ENCODE measurements around the gene CTRB1. TPM values are rescaled to one million over a fixed set of nuclear protein-coding genes. Genes with fewer than 3 reads are reported as not detected.

The CTRB1 gene
- total and polyA plus RNA-seq, 2 of the 13 experiments (the other 11 are each of a cell fraction or from before 2014, with no cell fraction given): not detected

DNA sequence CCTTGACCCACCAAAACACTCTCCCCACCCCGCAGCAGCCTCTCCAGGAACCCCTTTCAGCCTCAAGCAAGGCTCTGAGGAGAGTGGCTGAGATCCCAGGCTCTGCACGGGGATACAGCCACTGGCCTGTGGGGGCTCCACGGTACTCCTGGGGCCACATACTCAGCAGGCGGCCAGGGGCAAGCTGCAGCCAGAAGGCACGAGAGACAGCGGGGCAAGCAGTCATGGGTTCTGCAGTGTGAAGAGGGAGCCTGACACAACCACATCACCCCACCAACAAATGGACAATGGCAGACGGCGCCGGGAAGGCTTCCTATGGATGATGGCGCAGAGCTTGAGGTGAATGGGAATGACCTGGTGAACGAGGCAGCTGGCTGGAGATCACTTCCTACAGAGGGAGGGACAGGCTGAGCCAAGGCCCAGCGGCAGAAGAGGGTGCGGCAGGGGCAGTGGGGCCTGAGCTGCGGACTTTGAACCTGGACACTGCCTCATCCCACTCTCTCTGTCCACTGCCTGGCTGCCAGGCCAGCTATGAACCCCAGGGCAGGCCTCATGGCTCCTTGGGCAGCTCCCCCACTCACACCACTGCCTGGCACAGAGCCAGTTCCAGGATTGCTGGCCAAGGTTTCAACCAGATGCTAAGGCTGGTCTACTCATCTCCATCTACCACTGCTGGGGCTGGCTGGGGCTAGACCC, 43.5 kb downstream of the CTRB1 start (continued):
- TF ChIP-seq CBFB (CRISPR knock-in tag; IDR thresholded peaks at IDR 0.05) (no peak), ZNF607 (CRISPR knock-in tag; IDR thresholded peaks at IDR 0.05; ENCODE audit: borderline replicate concordance) (no peak), ZNF770 (CRISPR knock-in tag; IDR thresholded peaks at IDR 0.05) (no peak), ZNF350 (CRISPR knock-in tag; IDR thresholded peaks at IDR 0.05; ENCODE audit: borderline replicate concordance, low read depth) (peak; percentile 73), ATRX (CRISPR knock-in tag; IDR thresholded peaks at IDR 0.05; ENCODE audit: borderline replicate concordance) (no peak), ZGPAT (CRISPR knock-in tag; IDR thresholded peaks at IDR 0.05) (peak; percentile 82), ZNF329 (CRISPR knock-in tag; IDR thresholded peaks at IDR 0.05; ENCODE audit: low read depth) (no peak), E2F1 (CRISPR knock-in tag; IDR thresholded peaks at IDR 0.05) (no peak), HBP1 (CRISPR knock-in tag; IDR thresholded peaks at IDR 0.05; ENCODE audit: low read depth) (peak; percentile 92; the same call in 1 of the 2 replicates), ZNF672 (CRISPR knock-in tag; IDR thresholded peaks at IDR 0.05) (no peak), ZBTB8A (CRISPR knock-in tag; IDR thresholded peaks at IDR 0.05; ENCODE audit: borderline replicate concordance, low read depth) (no peak), ATF1 (CRISPR knock-in tag; IDR thresholded peaks at IDR 0.05) (no peak), SETDB1 (CRISPR knock-in tag; IDR thresholded peaks at IDR 0.05; ENCODE audit: borderline replicate concordance) (no peak), WIZ (CRISPR knock-in tag; IDR thresholded peaks at IDR 0.05) (0 out of 2 replicates have a peak, but pooled peaks have one; percentile 28)
- TF ChIP-seq, protein P1, sequence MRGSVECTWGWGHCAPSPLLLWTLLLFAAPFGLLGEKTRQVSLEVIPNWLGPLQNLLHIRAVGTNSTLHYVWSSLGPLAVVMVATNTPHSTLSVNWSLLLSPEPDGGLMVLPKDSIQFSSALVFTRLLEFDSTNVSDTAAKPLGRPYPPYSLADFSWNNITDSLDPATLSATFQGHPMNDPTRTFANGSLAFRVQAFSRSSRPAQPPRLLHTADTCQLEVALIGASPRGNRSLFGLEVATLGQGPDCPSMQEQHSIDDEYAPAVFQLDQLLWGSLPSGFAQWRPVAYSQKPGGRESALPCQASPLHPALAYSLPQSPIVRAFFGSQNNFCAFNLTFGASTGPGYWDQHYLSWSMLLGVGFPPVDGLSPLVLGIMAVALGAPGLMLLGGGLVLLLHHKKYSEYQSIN (CRISPR knock-in tag; IDR thresholded peaks at IDR 0.05; ENCODE audit: borderline replicate concordance): no peak
- TF ChIP-seq, protein P2, sequence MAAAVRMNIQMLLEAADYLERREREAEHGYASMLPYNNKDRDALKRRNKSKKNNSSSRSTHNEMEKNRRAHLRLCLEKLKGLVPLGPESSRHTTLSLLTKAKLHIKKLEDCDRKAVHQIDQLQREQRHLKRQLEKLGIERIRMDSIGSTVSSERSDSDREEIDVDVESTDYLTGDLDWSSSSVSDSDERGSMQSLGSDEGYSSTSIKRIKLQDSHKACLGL (CRISPR knock-in tag; IDR thresholded peaks at IDR 0.05): peak; percentile 50; the same call in 1 of the 2 replicates
- TF ChIP-seq, protein P3, sequence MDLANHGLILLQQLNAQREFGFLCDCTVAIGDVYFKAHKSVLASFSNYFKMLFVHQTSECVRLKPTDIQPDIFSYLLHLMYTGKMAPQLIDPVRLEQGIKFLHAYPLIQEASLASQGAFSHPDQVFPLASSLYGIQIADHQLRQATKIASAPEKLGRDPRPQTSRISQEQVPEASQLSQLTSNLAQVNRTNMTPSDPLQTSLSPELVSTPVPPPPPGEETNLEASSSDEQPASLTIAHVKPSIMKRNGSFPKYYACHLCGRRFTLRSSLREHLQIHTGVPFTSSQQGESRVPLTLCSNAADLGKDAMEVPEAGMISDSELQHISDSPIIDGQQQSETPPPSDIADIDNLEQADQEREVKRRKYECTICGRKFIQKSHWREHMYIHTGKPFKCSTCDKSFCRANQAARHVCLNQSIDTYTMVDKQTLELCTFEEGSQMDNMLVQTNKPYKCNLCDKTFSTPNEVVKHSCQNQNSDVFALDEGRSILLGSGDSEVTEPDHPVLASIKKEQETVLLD (CRISPR knock-in tag; IDR thresholded peaks at IDR 0.05; ENCODE audit: low read depth): no peak
- TF ChIP-seq, protein P4, sequence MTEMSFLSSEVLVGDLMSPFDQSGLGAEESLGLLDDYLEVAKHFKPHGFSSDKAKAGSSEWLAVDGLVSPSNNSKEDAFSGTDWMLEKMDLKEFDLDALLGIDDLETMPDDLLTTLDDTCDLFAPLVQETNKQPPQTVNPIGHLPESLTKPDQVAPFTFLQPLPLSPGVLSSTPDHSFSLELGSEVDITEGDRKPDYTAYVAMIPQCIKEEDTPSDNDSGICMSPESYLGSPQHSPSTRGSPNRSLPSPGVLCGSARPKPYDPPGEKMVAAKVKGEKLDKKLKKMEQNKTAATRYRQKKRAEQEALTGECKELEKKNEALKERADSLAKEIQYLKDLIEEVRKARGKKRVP (CRISPR knock-in tag; IDR thresholded peaks at IDR 0.05): no peak
